Esophagus muscularis mucosa (tissue), 3 donors: ENCODE measurements around the gene UBE2J1.

Experiments
- CTCF ChIP-seq, 3 experiments: fragments of 200-600 bp in 2 of 3; fragments of 450-650 bp in 1 of 3; sonication (generic) in 2 of 3; IDR thresholded peaks; one replicate each; pipeline ENCODE4 v1.5.1; 2017 to 2019; ENCODE audit warnings: antibody characterized with exemption in 3 of 3, mild to moderate bottlenecking in 2 of 3, moderate library complexity in 1 of 3
- POLR2AphosphoS5 ChIP-seq, 2 donors: sonication (generic); formaldehyde crosslinking; IDR thresholded peaks; one replicate each; pipeline ENCODE4 v1.6.1; 2017; ENCODE audit warnings: antibody characterized with exemption in 2 of 2

GRCh38 chr6:89353118-89353556 is 615 bp upstream of the UBE2J1 start:
- TF ChIP-seq CTCF (IDR thresholded peaks at IDR 0.05) (no peak), POLR2AphosphoS5 (IDR thresholded peaks at IDR 0.05) (no peak)
